ENCODE data around the gene FTSJ3.

DNA sequence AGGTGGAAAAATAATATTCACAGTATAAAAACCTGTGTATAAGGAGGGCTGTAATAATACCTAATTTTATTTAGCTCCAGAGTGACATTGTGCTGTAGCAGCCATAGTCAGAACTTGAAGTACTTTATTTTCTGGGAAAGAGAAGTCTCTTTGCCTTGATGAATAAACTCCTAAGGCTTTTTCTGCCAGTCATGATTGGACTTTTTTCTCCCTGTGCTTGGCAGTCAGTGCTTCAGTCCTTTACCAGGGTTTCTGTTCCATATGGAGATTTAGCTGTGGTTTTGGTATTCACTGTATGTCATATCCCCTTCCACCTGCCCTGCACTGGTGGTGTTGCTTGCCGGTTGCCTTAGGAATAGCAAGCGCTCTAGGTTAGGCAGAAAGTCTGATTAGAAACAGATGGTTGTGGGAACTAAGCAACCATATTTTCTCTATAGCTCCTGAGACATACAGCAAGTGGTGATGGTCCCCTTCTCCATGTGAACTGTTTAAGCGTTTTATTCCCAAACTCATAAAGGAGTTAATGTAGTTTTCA is 28.8 kb downstream of the FTSJ3 start:
- TF ChIP-seq, protein P1, sequence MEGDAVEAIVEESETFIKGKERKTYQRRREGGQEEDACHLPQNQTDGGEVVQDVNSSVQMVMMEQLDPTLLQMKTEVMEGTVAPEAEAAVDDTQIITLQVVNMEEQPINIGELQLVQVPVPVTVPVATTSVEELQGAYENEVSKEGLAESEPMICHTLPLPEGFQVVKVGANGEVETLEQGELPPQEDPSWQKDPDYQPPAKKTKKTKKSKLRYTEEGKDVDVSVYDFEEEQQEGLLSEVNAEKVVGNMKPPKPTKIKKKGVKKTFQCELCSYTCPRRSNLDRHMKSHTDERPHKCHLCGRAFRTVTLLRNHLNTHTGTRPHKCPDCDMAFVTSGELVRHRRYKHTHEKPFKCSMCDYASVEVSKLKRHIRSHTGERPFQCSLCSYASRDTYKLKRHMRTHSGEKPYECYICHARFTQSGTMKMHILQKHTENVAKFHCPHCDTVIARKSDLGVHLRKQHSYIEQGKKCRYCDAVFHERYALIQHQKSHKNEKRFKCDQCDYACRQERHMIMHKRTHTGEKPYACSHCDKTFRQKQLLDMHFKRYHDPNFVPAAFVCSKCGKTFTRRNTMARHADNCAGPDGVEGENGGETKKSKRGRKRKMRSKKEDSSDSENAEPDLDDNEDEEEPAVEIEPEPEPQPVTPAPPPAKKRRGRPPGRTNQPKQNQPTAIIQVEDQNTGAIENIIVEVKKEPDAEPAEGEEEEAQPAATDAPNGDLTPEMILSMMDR (IDR thresholded peaks at IDR 0.05): no peak
- TF ChIP-seq EZH2phosphoT487 (IDR thresholded peaks at IDR 0.05; ENCODE audit: borderline replicate concordance, low read depth): no peak
- TF ChIP-seq EP300 (IDR thresholded peaks at IDR 0.05; ENCODE audit: borderline replicate concordance in 1 of 2, low read depth in 1 of 2, low read length in 1 of 2): no peak
- TF ChIP-seq GATA2 (CRISPR knock-in tag; IDR thresholded peaks at IDR 0.05): no peak
- TF ChIP-seq, protein P2, sequence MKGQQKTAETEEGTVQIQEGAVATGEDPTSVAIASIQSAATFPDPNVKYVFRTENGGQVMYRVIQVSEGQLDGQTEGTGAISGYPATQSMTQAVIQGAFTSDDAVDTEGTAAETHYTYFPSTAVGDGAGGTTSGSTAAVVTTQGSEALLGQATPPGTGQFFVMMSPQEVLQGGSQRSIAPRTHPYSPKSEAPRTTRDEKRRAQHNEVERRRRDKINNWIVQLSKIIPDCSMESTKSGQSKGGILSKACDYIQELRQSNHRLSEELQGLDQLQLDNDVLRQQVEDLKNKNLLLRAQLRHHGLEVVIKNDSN (IDR thresholded peaks at IDR 0.05; ENCODE audit: borderline replicate concordance, low read depth): no peak
